ENCODE measurements around the gene GTF2IRD1. TPM values are rescaled to one million over a fixed set of nuclear protein-coding genes. Genes with fewer than 3 reads are reported as not detected.

Gene GTF2IRD1
- polyA plus RNA-seq, 1 of the 3 experiments (the other 2 are of a cell fraction) = 26.4 TPM

- Histone ChIP-seq H3K9ac (peak overlapping the region; percentile 79; the same call in 1 of the 2 replicates), H3K9me3 (no peaks in the 10 kb centered on the region), H3K36me3 (replicated peaks in 1 of 2; ENCODE audit: control insufficient read depth in 1 of 2, insufficient read depth in 2 of 2, low read length in 1 of 2) (no peaks in the 10 kb centered on the region), H3K4me2 (peak overlapping the region; percentile 87; the same call in 1 of the 2 replicates), H3K27me3 (ENCODE audit: insufficient read depth) (no peaks in the 10 kb centered on the region), H3K9me2 (no peaks in the 10 kb centered on the region), H3F3A (replicated peaks; ENCODE audit: insufficient read depth) (peaks cover 16% of the 10 kb centered on the region), H3K4me3 (ENCODE audit: low read depth in 2 of 2, low read length in 1 of 2) (peak overlapping the region; percentile 61 to 81), H3K79me2 (ENCODE audit: insufficient read depth) (peaks cover 40% of the 10 kb centered on the region; the same call in 1 of the 2 replicates), H3K27ac (ENCODE audit: low read depth in 2 of 2, low read length in 1 of 2) (peak overlapping the region in 1 of 2 experiments; percentile 83; a peak in 2 of 4 replicates), H4K20me1 (ENCODE audit: insufficient read depth) (peaks cover 7% of the 10 kb centered on the region; the same call in 1 of the 2 replicates), H2AFZ (ENCODE audit: low read depth) (peak overlapping the region; percentile 96), H3K4me1 (ENCODE audit: control insufficient read depth in 1 of 2, insufficient read depth in 2 of 2, low read depth in 1 of 2, low read length in 1 of 2) (peaks cover 0 to 10% of the 10 kb centered on the region in 2 experiments; a peak in 1 of 4 replicates)
- POLR2A ChIA-PET = interaction anchor here (0.5 to 0.8 kb wide), 3 partner anchors 40 to 639 kb away, joined by 3 read pairs; no protein-coding TSS in a partner anchor
- peak; percentile 83 for DNase-seq
- CTCF ChIA-PET = interaction anchor here (0.6 to 8.3 kb wide), 4 partner anchors 35 to 142 kb away, joined by 3 to 79 read pairs (median 8); no protein-coding TSS in a partner anchor
- TF ChIP-seq SIN3A (IDR thresholded peaks at IDR 0.05; ENCODE audit: borderline replicate concordance, low read depth, low read length) = no peak
- no peak for TF ChIP-seq IRF3 (IDR thresholded peaks at IDR 0.05; ENCODE audit: low read depth, low read length)
- TF ChIP-seq, protein P1, sequence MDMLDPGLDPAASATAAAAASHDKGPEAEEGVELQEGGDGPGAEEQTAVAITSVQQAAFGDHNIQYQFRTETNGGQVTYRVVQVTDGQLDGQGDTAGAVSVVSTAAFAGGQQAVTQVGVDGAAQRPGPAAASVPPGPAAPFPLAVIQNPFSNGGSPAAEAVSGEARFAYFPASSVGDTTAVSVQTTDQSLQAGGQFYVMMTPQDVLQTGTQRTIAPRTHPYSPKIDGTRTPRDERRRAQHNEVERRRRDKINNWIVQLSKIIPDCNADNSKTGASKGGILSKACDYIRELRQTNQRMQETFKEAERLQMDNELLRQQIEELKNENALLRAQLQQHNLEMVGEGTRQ (IDR thresholded peaks at IDR 0.05; ENCODE audit: borderline replicate concordance, low read depth, low read length) = no peak
- TF ChIP-seq MXI1 (IDR thresholded peaks at IDR 0.05; ENCODE audit: low read depth, low read length) = peak; percentile 85
- no peak for TF ChIP-seq EZH2phosphoT487 (IDR thresholded peaks at IDR 0.05; ENCODE audit: borderline replicate concordance, low read depth)
- TF ChIP-seq JUND (IDR thresholded peaks at IDR 0.05) = no peak
- TF ChIP-seq MAX (IDR thresholded peaks at IDR 0.05; ENCODE audit: low read depth) = no peak
- TF ChIP-seq USF1 (IDR thresholded peaks at IDR 0.05; ENCODE audit: borderline replicate concordance, low read depth) = peak; percentile 13; the same call in 1 of the 2 replicates
- TF ChIP-seq GABPA (IDR thresholded peaks at IDR 0.05; ENCODE audit: low read depth) = no peak
- WGBS (ENCODE audit: low lambda C conversion rate) = 51% methylated on average over 15 of the region's 15 CpGs
Observed at GRCh38 chr7:74452748-74453321, 871 bp upstream of the GTF2IRD1 start.
